ENCODE results near the gene LRRC75A.
"Not testable (repeated sequence)": the region's sequence is repeated elsewhere in the genome, so short reads cannot be mapped to it uniquely, and the experiment has no call there.

LRRC75A gene

DNA sequence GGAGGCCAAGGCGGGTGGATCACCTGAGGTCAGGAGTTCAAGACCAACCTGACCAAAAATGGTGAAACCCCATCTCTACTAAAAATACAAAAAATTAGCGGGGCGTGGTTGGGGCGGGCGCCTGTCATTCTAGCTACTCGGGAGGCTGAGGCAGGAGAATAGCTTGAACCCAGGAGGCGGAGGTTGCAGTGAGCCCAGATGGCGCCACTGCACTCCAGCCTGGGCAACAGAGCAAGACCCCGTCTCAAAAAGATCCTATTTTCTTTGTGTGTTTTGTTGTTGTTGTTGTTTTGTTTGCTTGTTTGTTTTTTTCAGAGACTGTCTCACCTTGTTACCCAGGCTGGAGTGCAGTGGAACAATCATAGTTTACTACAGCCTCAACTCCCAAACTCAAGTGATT is 88.1 kb downstream of the LRRC75A start:
- not testable (repeated sequence) for H3K4me3 ChIP-seq (replicated peaks; ENCODE audit: insufficient read depth, low read length); H3K27ac ChIP-seq (replicated peaks); DNase-seq (ENCODE audit: low read depth in 1 of 2, low spot score in 1 of 2); H3K27me3 ChIP-seq (ENCODE audit: insufficient read depth, poor library complexity, severe bottlenecking)

GRCh38 chr17:16398270-16399267 is 93.4 kb downstream of the LRRC75A start:
- Histone ChIP-seq H3K4me3 (replicated peaks; ENCODE audit: insufficient read depth, low read length) (no peak overlapping the region), H3K27me3 (ENCODE audit: insufficient read depth, poor library complexity, severe bottlenecking) (no peaks in the 10 kb centered on the region), H3K27ac (replicated peaks) (no peak overlapping the region)
- no peak for DNase-seq (ENCODE audit: low read depth in 1 of 2, low spot score in 1 of 2)
- no peak for TF ChIP-seq POLR2AphosphoS5 (IDR thresholded peaks at IDR 0.05; ENCODE audit: low read depth)
- TF ChIP-seq, protein P1, sequence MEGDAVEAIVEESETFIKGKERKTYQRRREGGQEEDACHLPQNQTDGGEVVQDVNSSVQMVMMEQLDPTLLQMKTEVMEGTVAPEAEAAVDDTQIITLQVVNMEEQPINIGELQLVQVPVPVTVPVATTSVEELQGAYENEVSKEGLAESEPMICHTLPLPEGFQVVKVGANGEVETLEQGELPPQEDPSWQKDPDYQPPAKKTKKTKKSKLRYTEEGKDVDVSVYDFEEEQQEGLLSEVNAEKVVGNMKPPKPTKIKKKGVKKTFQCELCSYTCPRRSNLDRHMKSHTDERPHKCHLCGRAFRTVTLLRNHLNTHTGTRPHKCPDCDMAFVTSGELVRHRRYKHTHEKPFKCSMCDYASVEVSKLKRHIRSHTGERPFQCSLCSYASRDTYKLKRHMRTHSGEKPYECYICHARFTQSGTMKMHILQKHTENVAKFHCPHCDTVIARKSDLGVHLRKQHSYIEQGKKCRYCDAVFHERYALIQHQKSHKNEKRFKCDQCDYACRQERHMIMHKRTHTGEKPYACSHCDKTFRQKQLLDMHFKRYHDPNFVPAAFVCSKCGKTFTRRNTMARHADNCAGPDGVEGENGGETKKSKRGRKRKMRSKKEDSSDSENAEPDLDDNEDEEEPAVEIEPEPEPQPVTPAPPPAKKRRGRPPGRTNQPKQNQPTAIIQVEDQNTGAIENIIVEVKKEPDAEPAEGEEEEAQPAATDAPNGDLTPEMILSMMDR (IDR thresholded peaks at IDR 0.05; ENCODE audit: insufficient read depth, low read length): no peak
- TF ChIP-seq, protein P2, sequence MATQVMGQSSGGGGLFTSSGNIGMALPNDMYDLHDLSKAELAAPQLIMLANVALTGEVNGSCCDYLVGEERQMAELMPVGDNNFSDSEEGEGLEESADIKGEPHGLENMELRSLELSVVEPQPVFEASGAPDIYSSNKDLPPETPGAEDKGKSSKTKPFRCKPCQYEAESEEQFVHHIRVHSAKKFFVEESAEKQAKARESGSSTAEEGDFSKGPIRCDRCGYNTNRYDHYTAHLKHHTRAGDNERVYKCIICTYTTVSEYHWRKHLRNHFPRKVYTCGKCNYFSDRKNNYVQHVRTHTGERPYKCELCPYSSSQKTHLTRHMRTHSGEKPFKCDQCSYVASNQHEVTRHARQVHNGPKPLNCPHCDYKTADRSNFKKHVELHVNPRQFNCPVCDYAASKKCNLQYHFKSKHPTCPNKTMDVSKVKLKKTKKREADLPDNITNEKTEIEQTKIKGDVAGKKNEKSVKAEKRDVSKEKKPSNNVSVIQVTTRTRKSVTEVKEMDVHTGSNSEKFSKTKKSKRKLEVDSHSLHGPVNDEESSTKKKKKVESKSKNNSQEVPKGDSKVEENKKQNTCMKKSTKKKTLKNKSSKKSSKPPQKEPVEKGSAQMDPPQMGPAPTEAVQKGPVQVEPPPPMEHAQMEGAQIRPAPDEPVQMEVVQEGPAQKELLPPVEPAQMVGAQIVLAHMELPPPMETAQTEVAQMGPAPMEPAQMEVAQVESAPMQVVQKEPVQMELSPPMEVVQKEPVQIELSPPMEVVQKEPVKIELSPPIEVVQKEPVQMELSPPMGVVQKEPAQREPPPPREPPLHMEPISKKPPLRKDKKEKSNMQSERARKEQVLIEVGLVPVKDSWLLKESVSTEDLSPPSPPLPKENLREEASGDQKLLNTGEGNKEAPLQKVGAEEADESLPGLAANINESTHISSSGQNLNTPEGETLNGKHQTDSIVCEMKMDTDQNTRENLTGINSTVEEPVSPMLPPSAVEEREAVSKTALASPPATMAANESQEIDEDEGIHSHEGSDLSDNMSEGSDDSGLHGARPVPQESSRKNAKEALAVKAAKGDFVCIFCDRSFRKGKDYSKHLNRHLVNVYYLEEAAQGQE (IDR thresholded peaks at IDR 0.05; ENCODE audit: insufficient replicate concordance, low read depth): no peak
- TF ChIP-seq GABPA (IDR thresholded peaks at IDR 0.05; ENCODE audit: low read depth): no peak
- no peak for TF ChIP-seq SPI1 (IDR thresholded peaks at IDR 0.05; ENCODE audit: borderline replicate concordance, low read depth)

DNA sequence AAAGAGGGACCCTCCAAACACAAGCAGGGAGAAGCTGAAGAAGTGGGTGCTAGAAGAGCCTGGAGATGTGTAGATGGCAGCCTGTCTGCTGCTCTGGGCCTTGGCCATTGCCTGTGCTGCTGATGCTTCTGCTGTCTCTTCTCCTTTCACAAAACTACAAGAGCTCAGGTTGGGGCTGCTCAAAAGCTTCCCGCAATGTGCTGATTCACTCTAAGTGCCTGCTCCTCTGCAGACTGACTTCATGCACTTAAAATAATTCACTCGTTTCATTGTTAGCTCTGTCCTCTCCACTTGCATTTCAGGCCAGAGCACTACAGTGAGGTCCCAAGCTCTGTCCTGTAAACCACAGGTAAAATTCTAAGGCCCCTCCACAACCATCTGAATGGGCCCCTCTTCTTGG is 95.3 kb downstream of the LRRC75A start:
- not testable (repeated sequence) for DNase-seq (ENCODE audit: low read depth in 1 of 2, low spot score in 1 of 2); H3K4me3 ChIP-seq (replicated peaks; ENCODE audit: insufficient read depth, low read length); H3K27ac ChIP-seq (replicated peaks); H3K27me3 ChIP-seq (ENCODE audit: insufficient read depth, poor library complexity, severe bottlenecking)

GRCh38 chr17:16395887-16396286 is 96.1 kb downstream of the LRRC75A start:
- H3K27ac ChIP-seq (replicated peaks); DNase-seq (ENCODE audit: low read depth in 1 of 2, low spot score in 1 of 2); H3K27me3 ChIP-seq (ENCODE audit: insufficient read depth, poor library complexity, severe bottlenecking): not testable (repeated sequence)

GRCh38 chr17:16392491-16392890 is 99.5 kb downstream of the LRRC75A start:
- H3K27ac ChIP-seq (replicated peaks); H3K4me3 ChIP-seq (replicated peaks; ENCODE audit: insufficient read depth, low read length); DNase-seq (ENCODE audit: low read depth in 1 of 2, low spot score in 1 of 2); H3K27me3 ChIP-seq (ENCODE audit: insufficient read depth, poor library complexity, severe bottlenecking): not testable (repeated sequence)

More at GRCh38 chr17:16395887-16396286, 96.1 kb downstream of the LRRC75A start:
- H3K4me3 ChIP-seq (replicated peaks; ENCODE audit: insufficient read depth, low read length): not testable (repeated sequence)
